Limb (tissue), 2 donors: ENCODE results near the gene CCDC190.
"Not testable (repeated sequence)": the region's sequence is repeated elsewhere in the genome, so short reads cannot be mapped to it uniquely, and the experiment has no call there.

Experiments
- DNase-seq, 2 donors: peaks; one replicate each; pipeline ENCODE4 v3.0.0-alpha.2; 2016; ENCODE audit errors: extremely low spot score in 2 of 2

The CCDC190 gene

DNA sequence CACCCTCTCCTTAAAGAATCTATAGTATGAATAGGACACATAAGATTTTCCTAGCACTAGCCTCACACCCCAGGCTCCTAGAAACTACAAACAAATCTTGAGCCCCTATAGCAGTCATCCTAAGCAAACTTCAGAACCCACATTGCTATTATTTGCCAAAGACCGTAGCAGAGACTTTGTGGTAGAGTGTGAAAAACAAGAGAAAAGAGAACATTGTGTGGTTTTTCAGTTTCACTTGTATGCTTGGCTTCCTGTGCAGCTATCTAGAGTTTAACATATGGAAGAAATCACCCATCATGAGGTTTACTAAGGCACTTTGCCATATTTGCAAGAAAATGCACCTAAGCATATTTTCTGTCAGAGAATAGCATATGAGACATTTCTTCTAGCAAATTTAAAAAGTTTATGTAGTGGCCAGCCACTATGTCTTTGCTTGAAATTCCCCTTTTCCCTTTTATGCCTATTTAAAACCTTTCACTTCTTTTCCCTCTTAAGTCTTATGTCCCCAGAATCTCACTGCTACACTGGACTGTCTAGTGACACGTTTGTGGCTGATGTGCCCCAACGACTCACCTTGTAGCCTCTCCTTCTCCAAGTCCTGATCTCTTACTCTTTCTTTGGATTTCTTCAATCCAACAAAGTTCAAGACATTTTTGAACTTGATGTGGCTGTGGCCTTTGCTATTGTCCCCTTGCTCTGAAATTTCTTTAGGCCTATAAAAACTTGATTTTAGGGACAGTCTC is 25.6 kb downstream of the CCDC190 start:
- DNase-seq, result no peak

DNA sequence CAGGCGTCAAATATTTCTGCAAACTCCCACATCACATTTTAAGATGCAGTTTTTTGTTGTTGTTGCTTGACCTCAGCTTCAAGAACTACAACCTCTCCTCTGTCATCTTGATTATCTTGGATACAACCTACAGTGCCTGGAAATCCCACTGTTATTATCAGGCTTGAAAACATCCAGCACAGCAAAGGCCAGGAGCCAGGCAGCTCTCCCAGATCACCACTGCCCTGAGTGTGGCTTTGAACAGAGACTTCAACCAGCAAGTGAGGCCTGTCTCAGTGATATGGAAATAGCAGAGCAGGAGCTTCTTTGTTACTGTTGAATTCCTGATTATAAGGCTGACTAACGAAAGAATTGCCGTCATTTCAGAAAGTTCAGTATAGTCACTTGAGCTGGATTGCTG is 28.5 kb downstream of the CCDC190 start:
- no peak for DNase-seq

DNA sequence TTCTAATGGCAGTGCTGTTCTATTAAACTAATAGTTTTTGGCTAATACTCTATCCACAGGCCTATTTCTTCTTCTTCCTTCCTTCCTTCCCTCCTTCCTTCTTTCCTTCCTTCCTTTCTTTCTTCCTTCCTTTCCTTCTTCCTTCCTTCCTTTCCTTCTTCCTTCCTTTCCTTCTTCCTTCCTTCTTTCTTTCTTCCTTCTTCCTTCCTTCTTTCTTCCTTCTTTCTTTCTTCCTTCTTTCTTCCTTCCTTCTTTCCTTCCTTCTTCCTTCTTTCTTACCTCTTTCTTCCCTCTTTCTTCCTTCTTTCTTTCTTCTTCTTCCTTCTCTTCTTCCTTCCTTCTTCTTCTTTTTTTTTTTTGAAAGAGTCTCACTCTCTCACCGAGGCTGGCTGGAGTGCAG is 31.7 kb downstream of the CCDC190 start:
- DNase-seq, result no peak

DNA sequence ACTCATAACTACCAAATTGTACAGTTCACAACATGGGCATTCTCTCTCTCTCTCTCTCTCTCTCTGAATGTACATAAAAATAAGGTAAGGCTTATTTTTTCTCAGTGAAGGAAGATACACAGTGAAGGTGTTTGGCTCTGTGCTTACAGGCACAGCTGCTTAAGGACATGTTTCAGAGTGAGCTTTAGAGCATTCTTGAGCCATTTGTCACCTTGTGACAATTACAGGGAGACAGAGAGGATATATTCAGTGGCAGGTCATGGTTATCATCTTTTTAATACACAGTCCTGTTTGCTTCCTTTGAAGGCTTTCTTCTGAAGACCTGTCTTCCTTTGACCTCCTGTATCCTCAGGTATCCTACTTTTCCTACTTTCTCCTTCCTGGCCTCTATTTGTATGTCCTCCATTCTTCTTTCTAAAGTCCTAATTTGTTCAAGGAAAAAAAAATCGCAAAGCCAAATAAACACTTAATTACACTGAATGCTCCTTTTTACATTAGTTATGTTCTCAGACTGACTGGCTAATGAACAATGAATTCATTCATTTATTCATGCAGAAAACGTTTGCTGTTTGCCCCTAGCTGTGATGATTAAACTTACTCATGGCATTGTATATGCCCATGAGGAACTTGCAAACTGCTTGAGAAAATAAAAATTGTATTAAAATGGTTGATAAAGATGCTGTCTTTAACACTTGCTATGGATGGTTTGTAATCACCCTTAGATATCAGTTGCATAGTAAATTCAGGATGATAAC is 37.0 kb downstream of the CCDC190 start:
- no peak for DNase-seq

DNA sequence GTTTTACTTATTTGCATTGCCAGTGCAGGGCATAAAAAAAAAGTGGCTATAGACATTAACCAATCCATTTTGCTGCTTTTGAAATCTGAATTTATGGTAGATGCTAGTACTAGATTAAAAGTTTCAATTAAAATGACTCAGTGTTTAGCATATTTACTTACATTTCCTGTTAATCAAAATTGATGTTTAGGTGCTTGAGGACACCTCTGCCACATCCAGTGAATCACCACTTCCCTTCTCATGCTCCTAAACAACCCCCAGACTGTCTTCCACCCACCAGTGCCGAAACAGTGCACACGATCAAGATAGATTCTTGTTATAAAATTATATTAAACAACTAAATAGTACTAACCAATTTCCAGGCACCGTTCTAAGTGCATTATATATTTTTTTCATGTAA is 37.7 kb downstream of the CCDC190 start:
- DNase-seq, result no peak

DNA sequence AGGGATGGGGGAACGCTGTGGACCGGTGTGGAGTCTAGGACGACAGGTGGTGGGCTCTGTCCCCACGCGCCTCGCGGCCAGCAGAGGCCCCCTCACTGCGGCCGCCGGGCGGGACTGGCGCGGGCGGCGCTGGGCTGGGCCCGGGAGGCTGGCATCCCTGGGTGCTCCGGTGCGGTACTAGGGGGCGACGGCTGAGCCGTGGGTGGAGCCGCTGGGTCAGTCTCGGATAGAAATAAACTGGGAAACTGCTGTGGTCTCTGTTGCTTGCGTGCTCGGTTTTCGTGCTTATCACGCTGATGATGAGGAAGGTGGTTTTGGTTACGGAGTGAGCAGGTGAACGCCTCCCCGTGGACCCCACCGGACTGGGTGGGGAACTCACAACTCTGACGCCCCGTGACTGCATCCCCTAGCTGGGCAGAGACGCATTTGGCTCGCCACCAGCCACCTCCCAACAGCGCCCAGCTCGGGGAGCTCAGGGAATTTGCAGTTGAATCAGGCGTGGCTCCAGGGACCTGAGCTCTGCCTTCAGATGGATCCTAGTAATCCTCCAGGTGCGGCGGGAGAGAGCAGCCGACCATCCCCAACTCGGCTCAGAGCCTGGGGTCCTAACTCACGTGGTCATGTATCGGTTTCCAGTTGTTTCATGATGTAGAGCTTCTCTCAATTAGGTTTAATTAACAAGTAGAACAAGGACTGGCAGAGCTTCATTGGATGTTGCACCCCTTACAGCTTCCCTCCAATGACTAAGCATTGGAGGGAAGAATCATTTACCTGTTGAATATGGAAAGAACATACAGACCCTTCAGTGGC is 38.4 kb downstream of the CCDC190 start:
- DNase-seq, result peak in 1 of 2 donors; percentile 41

DNA sequence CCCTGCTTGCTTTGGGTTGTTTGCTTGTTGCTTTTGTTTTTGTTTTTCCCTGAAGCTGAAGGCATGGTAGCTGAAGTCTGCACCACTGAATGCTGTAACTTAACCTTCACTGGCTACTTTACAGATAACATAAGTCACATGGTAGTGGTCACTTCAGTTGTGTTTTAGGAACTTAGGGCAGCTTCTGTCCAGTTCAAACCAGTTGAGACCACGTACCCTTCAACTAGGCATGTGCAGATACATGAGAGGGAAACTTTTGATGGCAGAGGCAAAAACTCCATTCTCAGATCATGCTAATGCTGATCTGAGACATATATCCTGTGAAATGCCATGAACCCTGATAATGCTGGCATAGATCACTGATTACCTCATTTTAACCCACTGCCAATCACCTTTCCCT is 42.3 kb downstream of the CCDC190 start:
- DNase-seq, result not testable (repeated sequence)

DNA sequence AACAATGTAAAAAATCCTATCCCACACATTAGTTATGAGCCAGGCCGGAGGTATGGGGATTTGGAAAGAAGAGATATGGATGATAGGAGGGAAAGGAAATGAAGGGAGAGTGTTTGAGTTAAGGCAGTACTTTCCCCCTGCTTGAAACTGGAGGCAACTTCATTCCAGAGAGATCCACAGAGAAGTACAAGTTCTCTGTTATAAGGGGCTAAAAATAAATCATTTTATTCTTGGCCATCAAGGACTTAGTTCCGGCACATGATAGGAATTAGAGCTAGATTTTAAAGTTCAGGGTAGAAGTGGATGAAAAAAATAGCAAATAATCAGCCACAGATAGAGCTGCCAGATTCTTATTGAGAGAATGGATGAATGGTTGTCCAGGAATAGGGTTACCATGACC is 42.8 kb downstream of the CCDC190 start:
- not testable (repeated sequence) for DNase-seq

DNA sequence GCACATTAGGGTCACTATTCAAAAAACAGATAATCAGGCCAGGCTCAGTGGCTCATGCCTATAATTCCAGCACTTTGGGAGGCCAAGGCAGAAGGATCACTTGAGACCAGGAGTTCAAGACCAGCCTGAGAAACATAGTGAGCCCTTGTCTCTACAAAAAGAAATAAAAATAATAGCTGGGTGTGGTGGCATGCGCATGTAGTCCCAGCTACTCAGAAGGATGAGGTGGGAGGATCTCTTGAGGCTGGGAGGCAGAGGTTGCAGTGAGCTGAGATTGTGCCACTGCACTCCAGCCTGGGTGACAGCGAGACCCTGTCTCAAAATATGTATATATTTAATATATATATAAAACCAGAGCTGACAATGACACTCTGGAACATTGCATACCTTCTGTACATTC is 48.6 kb downstream of the CCDC190 start:
- not testable (repeated sequence) for DNase-seq

DNA sequence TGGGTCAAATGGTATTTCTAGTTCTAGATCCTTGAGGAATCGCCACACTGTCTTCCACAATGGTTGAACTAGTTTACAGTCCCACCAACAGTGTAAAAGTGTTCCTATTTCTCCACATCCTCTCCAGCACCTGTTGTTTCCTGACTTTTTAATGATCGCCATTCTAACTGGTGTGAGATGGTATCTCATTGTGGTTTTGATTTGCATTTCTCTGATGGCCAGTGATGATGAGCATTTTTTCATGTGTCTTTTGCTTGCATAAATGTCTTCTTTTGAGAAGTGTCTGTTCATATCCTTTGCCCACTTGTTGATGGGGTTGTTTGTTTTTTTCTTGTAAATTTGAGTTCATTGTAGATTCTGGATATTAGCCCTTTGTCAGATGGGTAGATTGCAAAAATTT is 53.5 kb downstream of the CCDC190 start:
- not testable (repeated sequence) for DNase-seq
